Bronchial epithelial cell (primary cell): ENCODE data around the gene SLC8A1. TPM values are rescaled to one million over a fixed set of nuclear protein-coding genes. Genes with fewer than 3 reads are reported as not detected.

Experiments
- DNase-seq: peaks from one replicate; pipeline ENCODE4 v3.0.0-alpha.2; 2010; ENCODE audit warnings: low read depth
- FAIRE-seq: peaks from 2 replicates; lab custom pipeline; 2011; peaks lifted over from hg19 to GRCh38; lab: Jason Lieb, UNC
- H3K27me3 ChIP-seq: 2 replicates; pipeline ENCODE4 v1.5.1; 2011; ENCODE audit warnings: low read length; ENCODE audit not compliant: control insufficient read depth, insufficient read depth
- H3K36me3 ChIP-seq: 2 replicates; pipeline ENCODE4 v1.5.1; 2011; ENCODE audit warnings: low read length; ENCODE audit not compliant: control insufficient read depth, insufficient read depth
- H3K4me3 ChIP-seq: 2 replicates; pipeline ENCODE4 v1.5.1; 2011; ENCODE audit warnings: mild to moderate bottlenecking, low read depth, low read length, control low read depth
- total RNA-seq: library from RNA; depleted of rRNA; stranded (reverse); fragments of >200 nt; gene quantifications from 2 replicates; pipeline ENCODE4 v1.2.1, GENCODE V29; 2014
- TF ChIP-seq, protein P1 (sequence below): IDR thresholded peaks from 2 replicates; pipeline ENCODE4 v1.5.1; 2011; ENCODE audit warnings: mild to moderate bottlenecking, moderate library complexity, low read length, control low read depth, inconsistent platforms; ENCODE audit not compliant: insufficient read depth, severe bottlenecking

The SLC8A1 gene
- total RNA-seq, 1 donor from 2014 or later, result 3.7 TPM

DNA sequence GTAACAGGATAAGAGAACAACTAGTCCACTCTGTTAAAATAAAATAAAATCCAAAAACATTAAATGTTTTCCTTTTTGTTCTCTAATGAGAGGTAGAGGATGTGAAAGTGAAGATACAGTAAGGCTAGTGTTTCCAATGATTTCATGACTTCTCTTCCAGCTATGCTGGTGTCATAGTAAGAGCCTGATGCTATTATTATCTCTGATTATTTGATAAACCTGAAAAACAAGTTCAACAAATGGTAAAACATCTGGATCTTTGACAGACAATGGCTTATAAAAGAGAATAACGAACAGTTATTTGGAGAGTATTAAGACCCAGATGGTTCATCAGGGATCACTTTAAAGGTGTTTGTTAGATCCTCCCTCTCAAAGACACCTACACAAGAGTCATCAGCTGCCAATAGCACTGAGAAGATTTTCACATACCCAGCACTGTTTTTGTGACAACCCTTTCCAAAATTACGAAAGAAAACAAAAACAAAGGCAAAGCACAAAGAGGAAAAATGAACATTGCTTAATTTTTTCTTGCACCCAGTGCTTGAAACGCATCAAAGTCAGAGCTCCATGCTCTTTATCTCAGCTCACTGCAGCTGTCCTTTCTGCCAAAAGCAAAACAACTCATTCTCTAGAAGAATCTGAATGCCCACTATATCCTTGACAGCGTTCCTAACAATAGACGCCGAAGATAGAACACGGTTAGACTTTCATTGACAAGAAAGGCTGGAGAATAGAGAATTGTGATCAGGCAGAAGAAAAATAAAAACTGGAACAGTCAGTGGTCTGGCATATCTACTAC is 168.6 kb downstream of the SLC8A1 start:
- no peak overlapping the region for H3K4me3 ChIP-seq
- H3K36me3 ChIP-seq, result no peaks in the 10 kb centered on the region
- TF ChIP-seq, protein P1, sequence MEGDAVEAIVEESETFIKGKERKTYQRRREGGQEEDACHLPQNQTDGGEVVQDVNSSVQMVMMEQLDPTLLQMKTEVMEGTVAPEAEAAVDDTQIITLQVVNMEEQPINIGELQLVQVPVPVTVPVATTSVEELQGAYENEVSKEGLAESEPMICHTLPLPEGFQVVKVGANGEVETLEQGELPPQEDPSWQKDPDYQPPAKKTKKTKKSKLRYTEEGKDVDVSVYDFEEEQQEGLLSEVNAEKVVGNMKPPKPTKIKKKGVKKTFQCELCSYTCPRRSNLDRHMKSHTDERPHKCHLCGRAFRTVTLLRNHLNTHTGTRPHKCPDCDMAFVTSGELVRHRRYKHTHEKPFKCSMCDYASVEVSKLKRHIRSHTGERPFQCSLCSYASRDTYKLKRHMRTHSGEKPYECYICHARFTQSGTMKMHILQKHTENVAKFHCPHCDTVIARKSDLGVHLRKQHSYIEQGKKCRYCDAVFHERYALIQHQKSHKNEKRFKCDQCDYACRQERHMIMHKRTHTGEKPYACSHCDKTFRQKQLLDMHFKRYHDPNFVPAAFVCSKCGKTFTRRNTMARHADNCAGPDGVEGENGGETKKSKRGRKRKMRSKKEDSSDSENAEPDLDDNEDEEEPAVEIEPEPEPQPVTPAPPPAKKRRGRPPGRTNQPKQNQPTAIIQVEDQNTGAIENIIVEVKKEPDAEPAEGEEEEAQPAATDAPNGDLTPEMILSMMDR, result no peak
- FAIRE-seq (no peak), DNase-seq (peak; percentile 40)
- H3K27me3 ChIP-seq, result no peaks in the 10 kb centered on the region

DNA sequence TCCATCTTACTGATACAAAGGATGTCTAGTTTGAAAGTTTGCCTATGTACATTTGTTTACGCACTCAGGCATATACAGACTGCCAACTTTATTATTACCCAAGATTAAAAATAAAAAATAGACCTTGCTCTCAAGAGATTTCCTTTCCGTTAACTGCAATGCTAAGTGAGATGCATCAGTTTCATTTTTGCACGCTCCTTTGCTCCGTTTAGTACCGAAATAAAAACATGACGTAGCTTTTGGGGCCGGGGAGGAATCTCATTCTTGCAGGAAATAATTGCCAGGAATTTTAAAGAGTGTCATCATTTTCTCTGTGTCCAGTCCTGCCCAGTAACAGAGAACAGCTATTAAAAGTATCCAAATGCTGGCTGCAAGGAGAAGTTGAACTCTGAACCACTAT is 169.5 kb downstream of the SLC8A1 start:
- TF ChIP-seq, protein P1, result no peak
- no peak for DNase-seq
- Histone ChIP-seq H3K4me3 (no peak overlapping the region), H3K27me3 (no peaks in the 10 kb centered on the region), H3K36me3 (no peaks in the 10 kb centered on the region)
- no peak for FAIRE-seq

DNA sequence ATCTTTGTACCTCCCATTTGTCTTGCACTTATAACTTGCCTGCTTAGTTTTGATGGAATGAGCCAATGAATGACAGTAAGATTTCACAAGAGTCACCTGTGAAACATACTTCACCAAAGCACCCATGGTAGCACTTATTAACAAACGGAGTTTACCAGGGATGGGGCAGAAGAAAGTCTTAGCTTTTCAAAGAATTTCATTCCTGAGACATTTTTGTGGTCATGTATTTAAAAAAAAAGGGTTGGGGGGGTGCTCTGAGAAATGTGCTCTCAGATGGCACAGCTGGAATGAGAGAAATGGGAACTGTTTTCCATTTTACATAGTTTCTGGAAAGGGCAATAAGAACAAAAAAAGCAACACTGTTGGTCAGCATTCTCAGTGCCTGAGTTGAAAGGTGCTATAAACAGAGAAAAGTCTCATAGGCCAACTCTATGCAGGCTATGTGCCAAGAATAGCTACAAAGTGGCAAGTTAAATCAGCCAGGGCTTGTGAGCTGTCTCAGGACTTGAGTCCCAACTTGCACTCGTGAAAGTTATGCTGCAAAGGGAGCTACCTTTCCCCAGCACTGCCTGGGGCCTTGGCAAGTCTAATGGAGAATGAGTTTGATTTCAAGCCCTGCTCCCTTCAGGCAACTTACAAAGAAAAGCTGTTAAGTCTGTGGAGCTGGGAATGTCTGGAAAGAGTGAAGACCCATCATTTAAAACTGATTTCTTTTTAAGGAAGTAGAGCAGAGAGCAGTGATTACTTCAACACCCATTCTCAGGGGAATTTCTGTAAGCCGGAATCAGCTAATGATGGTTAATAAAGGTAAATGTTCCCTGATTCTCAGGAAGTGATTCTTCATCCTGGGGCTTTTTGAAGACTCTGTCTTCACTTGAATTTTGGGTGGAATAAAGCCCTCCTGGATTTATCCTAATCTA is 170.6 kb downstream of the SLC8A1 start:
- no peak overlapping the region for H3K4me3 ChIP-seq
- H3K36me3 ChIP-seq, result no peaks in the 10 kb centered on the region
- DNase-seq (peak; percentile 89), FAIRE-seq (no peak)
- no peaks in the 10 kb centered on the region for H3K27me3 ChIP-seq
- TF ChIP-seq, protein P1, result no peak

DNA sequence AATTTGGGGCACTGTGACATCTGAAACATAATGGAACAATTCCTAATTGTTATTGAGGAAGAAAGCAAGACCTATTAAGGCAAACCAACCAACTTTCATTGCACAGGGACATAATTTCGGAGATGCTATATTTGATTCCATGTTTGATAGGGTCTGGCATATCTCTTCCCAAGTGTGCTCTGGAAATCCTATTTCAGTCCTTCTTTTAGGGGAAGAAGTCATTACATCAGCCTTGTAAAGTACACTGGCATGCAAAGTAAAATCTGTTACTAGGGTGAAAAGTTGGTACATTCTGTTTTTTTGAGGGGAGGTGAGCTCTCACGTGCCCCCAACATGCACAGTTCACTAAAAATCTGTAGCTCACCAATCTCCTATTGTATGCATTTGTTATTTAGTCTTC is 172.4 kb downstream of the SLC8A1 start:
- no peaks in the 10 kb centered on the region for H3K36me3 ChIP-seq
- H3K27me3 ChIP-seq, result no peaks in the 10 kb centered on the region
- no peak for FAIRE-seq
- TF ChIP-seq, protein P1, result no peak
- H3K4me3 ChIP-seq, result no peak overlapping the region
- DNase-seq, result no peak

DNA sequence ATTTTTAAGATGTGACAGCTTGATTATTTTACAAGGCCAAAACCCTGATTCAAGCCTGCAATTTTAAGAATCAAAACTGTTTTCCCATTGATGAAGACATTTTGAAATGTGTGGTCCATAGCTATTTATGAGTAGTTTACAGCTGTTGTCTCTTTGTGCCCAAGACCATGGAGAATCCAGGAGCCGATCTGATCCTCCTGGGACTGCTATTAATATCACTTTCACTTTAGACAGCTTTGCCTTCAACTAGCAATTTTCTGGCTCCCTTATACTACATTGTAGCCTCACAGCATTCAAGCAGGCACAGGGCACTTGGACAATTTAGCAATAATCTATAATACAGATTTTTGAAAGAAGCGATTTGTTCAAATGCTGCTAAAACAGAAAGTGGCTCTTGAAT is 172.9 kb downstream of the SLC8A1 start:
- DNase-seq (no peak), FAIRE-seq (no peak)
- Histone ChIP-seq H3K36me3 (no peaks in the 10 kb centered on the region), H3K27me3 (no peaks in the 10 kb centered on the region), H3K4me3 (no peak overlapping the region)
- TF ChIP-seq, protein P1, result no peak
